Body of pancreas (tissue), 4 donors: ENCODE measurements around the gene WDR19.

Source experiments
- POLR2A ChIP-seq, 3 donors: fragments of 450-650 bp; IDR thresholded peaks; one replicate each; pipeline ENCODE4 v1.6.1; 2016; ENCODE audit warnings: antibody characterized with exemption in 3 of 3, mild to moderate bottlenecking in 2 of 3
- TF ChIP-seq, protein P1 (sequence below), 7 experiments: fragments of 450-650 bp in 4 of 7; fragments of 200-600 bp in 3 of 7; sonication (generic) in 3 of 7; IDR thresholded peaks; one replicate each; pipeline ENCODE4 v1.5.1; 2016 to 2019; ENCODE audit warnings: antibody characterized with exemption in 7 of 7

DNA sequence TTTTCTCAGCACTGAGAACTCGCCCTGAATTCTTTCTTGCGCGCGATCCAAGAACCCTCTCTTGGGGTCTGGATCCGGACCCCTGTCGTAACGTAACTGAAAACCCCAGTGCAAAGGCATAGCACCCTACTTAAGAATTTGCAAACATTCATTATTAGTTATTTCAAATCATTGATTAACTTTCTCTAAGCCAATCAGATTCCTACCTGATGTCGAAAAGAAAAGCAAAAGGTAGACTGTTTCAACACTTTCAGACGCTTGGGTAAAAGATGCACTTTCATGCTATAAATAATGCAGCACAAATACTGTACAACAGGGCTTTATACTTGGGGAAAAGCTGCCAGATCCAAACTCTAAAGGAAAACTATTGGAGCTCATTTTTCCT, 817 bp upstream of the WDR19 start:
- TF ChIP-seq, protein P1, sequence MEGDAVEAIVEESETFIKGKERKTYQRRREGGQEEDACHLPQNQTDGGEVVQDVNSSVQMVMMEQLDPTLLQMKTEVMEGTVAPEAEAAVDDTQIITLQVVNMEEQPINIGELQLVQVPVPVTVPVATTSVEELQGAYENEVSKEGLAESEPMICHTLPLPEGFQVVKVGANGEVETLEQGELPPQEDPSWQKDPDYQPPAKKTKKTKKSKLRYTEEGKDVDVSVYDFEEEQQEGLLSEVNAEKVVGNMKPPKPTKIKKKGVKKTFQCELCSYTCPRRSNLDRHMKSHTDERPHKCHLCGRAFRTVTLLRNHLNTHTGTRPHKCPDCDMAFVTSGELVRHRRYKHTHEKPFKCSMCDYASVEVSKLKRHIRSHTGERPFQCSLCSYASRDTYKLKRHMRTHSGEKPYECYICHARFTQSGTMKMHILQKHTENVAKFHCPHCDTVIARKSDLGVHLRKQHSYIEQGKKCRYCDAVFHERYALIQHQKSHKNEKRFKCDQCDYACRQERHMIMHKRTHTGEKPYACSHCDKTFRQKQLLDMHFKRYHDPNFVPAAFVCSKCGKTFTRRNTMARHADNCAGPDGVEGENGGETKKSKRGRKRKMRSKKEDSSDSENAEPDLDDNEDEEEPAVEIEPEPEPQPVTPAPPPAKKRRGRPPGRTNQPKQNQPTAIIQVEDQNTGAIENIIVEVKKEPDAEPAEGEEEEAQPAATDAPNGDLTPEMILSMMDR (IDR thresholded peaks at IDR 0.05): no peak
- TF ChIP-seq POLR2A (IDR thresholded peaks at IDR 0.05): no peak
